Neural progenitor cell (in vitro differentiated cells): ENCODE measurements around the gene MOB2. TPM values are rescaled to one million over a fixed set of nuclear protein-coding genes. Genes with fewer than 3 reads are reported as not detected.

Experiments
- DNase-seq: peaks from one replicate; pipeline ENCODE4 v3.0.0-alpha.2; 2016; ENCODE audit warnings: low spot score
- H2AFZ ChIP-seq: fragments of 200-600 bp; sonication (generic); replicated peaks from 2 replicates; pipeline ENCODE4 v1.6.1; 2016; ENCODE audit warnings: antibody characterized with exemption
- H3F3A ChIP-seq: fragments of 200-600 bp; sonication (generic); 2 replicates; pipeline ENCODE4 v1.6.1; 2016; ENCODE audit warnings: antibody characterized with exemption, low read depth
- H3K27ac ChIP-seq: fragments of 200-600 bp; sonication (generic); 2 replicates; pipeline ENCODE4 v1.5.1; 2016; ENCODE audit warnings: mild to moderate bottlenecking
- H3K27me3 ChIP-seq: fragments of 200-600 bp; sonication (generic); 2 replicates; pipeline ENCODE4 v1.6.1; 2016; ENCODE audit warnings: mild to moderate bottlenecking, moderate library complexity
- H3K36me3 ChIP-seq: fragments of 200-600 bp; sonication (generic); 2 replicates; pipeline ENCODE4 v1.5.1; 2016
- H3K4me1 ChIP-seq: fragments of 200-600 bp; sonication (generic); 2 replicates; pipeline ENCODE4 v1.6.1; 2016; ENCODE audit warnings: mixed run types
- H3K4me2 ChIP-seq: fragments of 200-600 bp; sonication (generic); 2 replicates; pipeline ENCODE4 v1.6.1; 2016
- H3K4me3 ChIP-seq: fragments of 200-600 bp; sonication (generic); 2 replicates; pipeline ENCODE4 v1.5.1; 2016
- H3K79me2 ChIP-seq: fragments of 200-600 bp; sonication (generic); 2 replicates; pipeline ENCODE4 v1.6.1; 2016; ENCODE audit warnings: low read depth
- H3K9ac ChIP-seq: fragments of 200-600 bp; sonication (generic); 2 replicates; pipeline ENCODE4 v1.6.1; 2016
- H3K9me3 ChIP-seq: fragments of 200-600 bp; sonication (generic); 2 replicates; pipeline ENCODE4 v1.5.1; 2016; ENCODE audit warnings: low read depth
- H4K20me1 ChIP-seq: fragments of 200-600 bp; sonication (generic); 2 replicates; pipeline ENCODE4 v1.6.1; 2016; ENCODE audit warnings: low read depth
- H3K27ac Mint-ChIP-seq: 3 replicates; pipeline ENCODE4 v1.8.0; 2021; ENCODE audit warnings: mixed read lengths
- H3K27me3 Mint-ChIP-seq: 2 replicates; pipeline ENCODE4 v1.8.0; 2022; ENCODE audit warnings: low read depth, mild to moderate bottlenecking, inconsistent platforms, moderate library complexity, mixed read lengths; ENCODE audit not compliant: insufficient read depth
- H3K36me3 Mint-ChIP-seq: 3 replicates; pipeline ENCODE4 v1.8.0; 2021; ENCODE audit warnings: mixed read lengths
- H3K4me1 Mint-ChIP-seq: 3 replicates; pipeline ENCODE4 v1.8.0; 2021; ENCODE audit warnings: mixed read lengths
- H3K4me3 Mint-ChIP-seq: 3 replicates; pipeline ENCODE4 v1.8.0; 2021; ENCODE audit warnings: mild to moderate bottlenecking, moderate library complexity, mixed read lengths
- H3K9me3 Mint-ChIP-seq: 3 replicates; pipeline ENCODE4 v1.8.0; 2020; ENCODE audit warnings: mixed read lengths
- CTCF ChIP-seq: fragments of 200-600 bp; sonication (generic); IDR thresholded peaks from 2 replicates; pipeline ENCODE4 v1.5.1; 2017; ENCODE audit warnings: antibody characterized with exemption, mild to moderate bottlenecking
- EZH2 ChIP-seq: fragments of 200-600 bp; sonication (generic); IDR thresholded peaks from 2 replicates; pipeline ENCODE4 v1.6.1; 2017; ENCODE audit warnings: antibody characterized with exemption, mild to moderate bottlenecking, moderate library complexity
- EZH2phosphoT487 ChIP-seq: fragments of 200-600 bp; sonication (generic); IDR thresholded peaks from 2 replicates; pipeline ENCODE4 v1.6.1; 2017; ENCODE audit warnings: antibody characterized with exemption
- total RNA-seq: library from RNA; depleted of rRNA; stranded (reverse); fragments of >200 nt; gene quantifications from 2 replicates; pipeline ENCODE4 v1.2.3, GENCODE V29; 2015; ENCODE audit warnings: low replicate concordance

MOB2 gene
- total RNA-seq, 1 donor from 2014 or later, result 8.0 TPM

GRCh38 chr11:1443737-1444136 lies 42.8 kb downstream of the MOB2 start:
- Histone ChIP-seq H2AFZ (no peak overlapping the region), H3K27ac (no peak overlapping the region), H3K4me2 (no peak overlapping the region), H3F3A (no peaks in the 10 kb centered on the region), H3K9me3 (no peaks in the 10 kb centered on the region), H3K9ac (no peak overlapping the region), H3K79me2 (no peaks in the 10 kb centered on the region), H3K4me1 (no peaks in the 10 kb centered on the region), H3K27me3 (no peaks in the 10 kb centered on the region), H3K4me3 (no peak overlapping the region), H4K20me1 (no peaks in the 10 kb centered on the region), H3K36me3 (no peaks in the 10 kb centered on the region)
- no peak for DNase-seq
- H3K9me3 Mint-ChIP-seq, result no peaks in the 10 kb centered on the region
- H3K4me1 Mint-ChIP-seq, result no peaks in the 10 kb centered on the region
- no peaks in the 10 kb centered on the region for H3K27me3 Mint-ChIP-seq
- no peaks in the 10 kb centered on the region for H3K36me3 Mint-ChIP-seq
- TF ChIP-seq CTCF, result no peak
- no peak for TF ChIP-seq EZH2
- TF ChIP-seq EZH2phosphoT487, result no peak
- H3K4me3 Mint-ChIP-seq, result no peak overlapping the region
- peak overlapping the region; percentile 21 for H3K27ac Mint-ChIP-seq

GRCh38 chr11:1442807-1443366 lies 43.7 kb downstream of the MOB2 start:
- H2AFZ ChIP-seq, result no peak overlapping the region
- no peaks in the 10 kb centered on the region for H3K27me3 Mint-ChIP-seq
- H3K79me2 ChIP-seq, result no peaks in the 10 kb centered on the region
- no peaks in the 10 kb centered on the region for H3K9me3 Mint-ChIP-seq
- DNase-seq, result no peak
- no peaks in the 10 kb centered on the region for H3F3A ChIP-seq
- H3K9me3 ChIP-seq, result no peaks in the 10 kb centered on the region
- no peaks in the 10 kb centered on the region for H3K36me3 Mint-ChIP-seq
- no peaks in the 10 kb centered on the region for H3K27me3 ChIP-seq
- no peaks in the 10 kb centered on the region for H3K4me1 Mint-ChIP-seq
- H3K36me3 ChIP-seq, result no peaks in the 10 kb centered on the region
- TF ChIP-seq EZH2 (no peak), CTCF (no peak), EZH2phosphoT487 (no peak)
- H3K4me3 ChIP-seq, result no peak overlapping the region
- H3K9ac ChIP-seq, result no peak overlapping the region
- no peak overlapping the region for H3K27ac ChIP-seq
- H3K4me2 ChIP-seq, result no peak overlapping the region
- no peaks in the 10 kb centered on the region for H3K4me1 ChIP-seq
- H3K27ac Mint-ChIP-seq, result no peak overlapping the region
- no peaks in the 10 kb centered on the region for H4K20me1 ChIP-seq
- H3K4me3 Mint-ChIP-seq, result no peak overlapping the region

GRCh38 chr11:1442163-1442562 lies 44.4 kb downstream of the MOB2 start:
- no peaks in the 10 kb centered on the region for H3K9me3 Mint-ChIP-seq
- H3K4me3 ChIP-seq, result no peak overlapping the region
- H3K36me3 Mint-ChIP-seq, result no peaks in the 10 kb centered on the region
- H3K79me2 ChIP-seq, result no peaks in the 10 kb centered on the region
- H3K27ac ChIP-seq, result no peak overlapping the region
- H3K4me3 Mint-ChIP-seq, result no peak overlapping the region
- no peaks in the 10 kb centered on the region for H3K4me1 Mint-ChIP-seq
- H3K36me3 ChIP-seq, result no peaks in the 10 kb centered on the region
- DNase-seq, result peak; percentile 75
- H3K9ac ChIP-seq, result no peak overlapping the region
- peaks cover 3% of the 10 kb centered on the region for H4K20me1 ChIP-seq
- no peaks in the 10 kb centered on the region for H3K9me3 ChIP-seq
- H3K4me2 ChIP-seq, result no peak overlapping the region
- no peaks in the 10 kb centered on the region for H3K27me3 ChIP-seq
- H3K4me1 ChIP-seq, result no peaks in the 10 kb centered on the region
- H3K27ac Mint-ChIP-seq, result peak overlapping the region; percentile 69
- no peaks in the 10 kb centered on the region for H3F3A ChIP-seq
- no peak overlapping the region for H2AFZ ChIP-seq
- H3K27me3 Mint-ChIP-seq, result no peaks in the 10 kb centered on the region
- TF ChIP-seq EZH2phosphoT487 (no peak), EZH2 (no peak), CTCF (no peak)
